ENCODE measurements around the gene C12orf57. TPM values are rescaled to one million over a fixed set of nuclear protein-coding genes. Genes with fewer than 3 reads are reported as not detected.

C12orf57 gene
- total and polyA plus RNA-seq, 2 of the 13 experiments (the other 11 are each of a cell fraction or from before 2014, with no cell fraction given), result 84.0 to 287 TPM

DNA sequence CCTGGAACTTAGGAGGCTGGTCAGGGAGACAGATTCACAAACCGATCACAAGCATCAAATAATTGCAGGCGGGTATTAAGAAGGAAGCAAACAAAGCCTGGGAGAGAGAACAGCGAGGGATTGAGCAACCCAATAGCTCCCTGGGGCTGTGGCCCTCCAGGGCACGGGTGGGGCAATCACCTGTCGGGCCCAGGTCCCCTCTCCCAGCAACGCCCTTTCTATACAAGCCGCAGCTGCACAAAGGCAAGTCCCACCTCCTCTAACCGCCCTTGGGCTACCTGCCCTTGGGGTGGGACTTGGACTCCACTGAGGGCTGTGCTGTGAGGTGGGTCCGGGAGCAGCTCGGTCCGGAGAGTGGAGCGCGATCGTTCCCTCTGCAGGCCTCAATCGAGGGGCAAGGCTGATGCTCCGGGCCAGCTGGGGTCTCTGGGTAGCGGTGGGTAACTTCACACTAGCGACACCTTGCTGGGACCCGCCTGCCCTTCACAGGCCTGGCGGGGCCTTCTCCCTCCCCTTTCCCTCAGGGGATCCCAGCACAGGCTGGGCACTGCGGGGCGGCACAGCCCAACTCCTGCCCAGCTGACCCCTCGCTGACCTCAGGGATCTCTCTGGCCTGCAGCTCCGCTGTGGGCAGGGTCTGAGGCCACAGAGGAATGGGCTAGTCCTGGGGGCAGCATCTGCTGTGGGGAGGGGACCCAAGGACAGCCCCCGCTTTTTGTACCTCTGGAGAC, 18.6 kb downstream of the C12orf57 start (continued):
- TF ChIP-seq ZNF720 (CRISPR knock-in tag; IDR thresholded peaks at IDR 0.05) (no peak), ZNF737 (CRISPR knock-in tag; IDR thresholded peaks at IDR 0.05; ENCODE audit: borderline replicate concordance) (no peak), SRY (CRISPR knock-in tag; IDR thresholded peaks at IDR 0.05) (no peak), MLXIP (CRISPR knock-in tag; IDR thresholded peaks at IDR 0.05; ENCODE audit: borderline replicate concordance) (no peak), ZNF430 (CRISPR knock-in tag; IDR thresholded peaks at IDR 0.05) (no peak), ZNF776 (CRISPR knock-in tag; IDR thresholded peaks at IDR 0.05) (no peak), CEBPB (IDR thresholded peaks at IDR 0.05; ENCODE audit: borderline replicate concordance, low read depth, low read length) (peak; percentile 78; the same call in 1 of the 2 replicates), XRCC5 (optimal IDR thresholded peaks at IDR 0.05; ENCODE audit: low read length) (no peak), DNMT3B (CRISPR knock-in tag; conservative IDR thresholded peaks at IDR 0.05) (no peak), ARNT (IDR thresholded peaks at IDR 0.05) (no peak), ZNF780A (CRISPR knock-in tag; IDR thresholded peaks at IDR 0.05) (no peak), ZNF329 (CRISPR knock-in tag; IDR thresholded peaks at IDR 0.05; ENCODE audit: low read depth) (no peak), ZBTB38 (CRISPR knock-in tag; IDR thresholded peaks at IDR 0.05) (peak; percentile 90), GATA4 (IDR thresholded peaks at IDR 0.05; ENCODE audit: borderline replicate concordance, low read depth) (no peak)
- TF ChIP-seq, protein P1, sequence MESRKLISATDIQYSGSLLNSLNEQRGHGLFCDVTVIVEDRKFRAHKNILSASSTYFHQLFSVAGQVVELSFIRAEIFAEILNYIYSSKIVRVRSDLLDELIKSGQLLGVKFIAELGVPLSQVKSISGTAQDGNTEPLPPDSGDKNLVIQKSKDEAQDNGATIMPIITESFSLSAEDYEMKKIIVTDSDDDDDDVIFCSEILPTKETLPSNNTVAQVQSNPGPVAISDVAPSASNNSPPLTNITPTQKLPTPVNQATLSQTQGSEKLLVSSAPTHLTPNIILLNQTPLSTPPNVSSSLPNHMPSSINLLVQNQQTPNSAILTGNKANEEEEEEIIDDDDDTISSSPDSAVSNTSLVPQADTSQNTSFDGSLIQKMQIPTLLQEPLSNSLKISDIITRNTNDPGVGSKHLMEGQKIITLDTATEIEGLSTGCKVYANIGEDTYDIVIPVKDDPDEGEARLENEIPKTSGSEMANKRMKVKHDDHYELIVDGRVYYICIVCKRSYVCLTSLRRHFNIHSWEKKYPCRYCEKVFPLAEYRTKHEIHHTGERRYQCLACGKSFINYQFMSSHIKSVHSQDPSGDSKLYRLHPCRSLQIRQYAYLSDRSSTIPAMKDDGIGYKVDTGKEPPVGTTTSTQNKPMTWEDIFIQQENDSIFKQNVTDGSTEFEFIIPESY (CRISPR knock-in tag; IDR thresholded peaks at IDR 0.05), result peak; percentile 76
- TF ChIP-seq, protein P2, sequence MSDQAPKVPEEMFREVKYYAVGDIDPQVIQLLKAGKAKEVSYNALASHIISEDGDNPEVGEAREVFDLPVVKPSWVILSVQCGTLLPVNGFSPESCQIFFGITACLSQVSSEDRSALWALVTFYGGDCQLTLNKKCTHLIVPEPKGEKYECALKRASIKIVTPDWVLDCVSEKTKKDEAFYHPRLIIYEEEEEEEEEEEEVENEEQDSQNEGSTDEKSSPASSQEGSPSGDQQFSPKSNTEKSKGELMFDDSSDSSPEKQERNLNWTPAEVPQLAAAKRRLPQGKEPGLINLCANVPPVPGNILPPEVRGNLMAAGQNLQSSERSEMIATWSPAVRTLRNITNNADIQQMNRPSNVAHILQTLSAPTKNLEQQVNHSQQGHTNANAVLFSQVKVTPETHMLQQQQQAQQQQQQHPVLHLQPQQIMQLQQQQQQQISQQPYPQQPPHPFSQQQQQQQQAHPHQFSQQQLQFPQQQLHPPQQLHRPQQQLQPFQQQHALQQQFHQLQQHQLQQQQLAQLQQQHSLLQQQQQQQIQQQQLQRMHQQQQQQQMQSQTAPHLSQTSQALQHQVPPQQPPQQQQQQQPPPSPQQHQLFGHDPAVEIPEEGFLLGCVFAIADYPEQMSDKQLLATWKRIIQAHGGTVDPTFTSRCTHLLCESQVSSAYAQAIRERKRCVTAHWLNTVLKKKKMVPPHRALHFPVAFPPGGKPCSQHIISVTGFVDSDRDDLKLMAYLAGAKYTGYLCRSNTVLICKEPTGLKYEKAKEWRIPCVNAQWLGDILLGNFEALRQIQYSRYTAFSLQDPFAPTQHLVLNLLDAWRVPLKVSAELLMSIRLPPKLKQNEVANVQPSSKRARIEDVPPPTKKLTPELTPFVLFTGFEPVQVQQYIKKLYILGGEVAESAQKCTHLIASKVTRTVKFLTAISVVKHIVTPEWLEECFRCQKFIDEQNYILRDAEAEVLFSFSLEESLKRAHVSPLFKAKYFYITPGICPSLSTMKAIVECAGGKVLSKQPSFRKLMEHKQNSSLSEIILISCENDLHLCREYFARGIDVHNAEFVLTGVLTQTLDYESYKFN (CRISPR knock-in tag; conservative IDR thresholded peaks at IDR 0.05), result no peak
- TF ChIP-seq, protein P3, sequence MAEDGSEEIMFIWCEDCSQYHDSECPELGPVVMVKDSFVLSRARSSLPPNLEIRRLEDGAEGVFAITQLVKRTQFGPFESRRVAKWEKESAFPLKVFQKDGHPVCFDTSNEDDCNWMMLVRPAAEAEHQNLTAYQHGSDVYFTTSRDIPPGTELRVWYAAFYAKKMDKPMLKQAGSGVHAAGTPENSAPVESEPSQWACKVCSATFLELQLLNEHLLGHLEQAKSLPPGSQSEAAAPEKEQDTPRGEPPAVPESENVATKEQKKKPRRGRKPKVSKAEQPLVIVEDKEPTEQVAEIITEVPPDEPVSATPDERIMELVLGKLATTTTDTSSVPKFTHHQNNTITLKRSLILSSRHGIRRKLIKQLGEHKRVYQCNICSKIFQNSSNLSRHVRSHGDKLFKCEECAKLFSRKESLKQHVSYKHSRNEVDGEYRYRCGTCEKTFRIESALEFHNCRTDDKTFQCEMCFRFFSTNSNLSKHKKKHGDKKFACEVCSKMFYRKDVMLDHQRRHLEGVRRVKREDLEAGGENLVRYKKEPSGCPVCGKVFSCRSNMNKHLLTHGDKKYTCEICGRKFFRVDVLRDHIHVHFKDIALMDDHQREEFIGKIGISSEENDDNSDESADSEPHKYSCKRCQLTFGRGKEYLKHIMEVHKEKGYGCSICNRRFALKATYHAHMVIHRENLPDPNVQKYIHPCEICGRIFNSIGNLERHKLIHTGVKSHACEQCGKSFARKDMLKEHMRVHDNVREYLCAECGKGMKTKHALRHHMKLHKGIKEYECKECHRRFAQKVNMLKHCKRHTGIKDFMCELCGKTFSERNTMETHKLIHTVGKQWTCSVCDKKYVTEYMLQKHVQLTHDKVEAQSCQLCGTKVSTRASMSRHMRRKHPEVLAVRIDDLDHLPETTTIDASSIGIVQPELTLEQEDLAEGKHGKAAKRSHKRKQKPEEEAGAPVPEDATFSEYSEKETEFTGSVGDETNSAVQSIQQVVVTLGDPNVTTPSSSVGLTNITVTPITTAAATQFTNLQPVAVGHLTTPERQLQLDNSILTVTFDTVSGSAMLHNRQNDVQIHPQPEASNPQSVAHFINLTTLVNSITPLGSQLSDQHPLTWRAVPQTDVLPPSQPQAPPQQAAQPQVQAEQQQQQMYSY (CRISPR knock-in tag; IDR thresholded peaks at IDR 0.05), result no peak
